Suprapubic skin (tissue), 3 donors: ENCODE results near the gene SYT4.

Source experiments
- CTCF ChIP-seq, 2 donors: fragments of 200-600 bp in 1 of 2; fragments of 450-650 bp in 1 of 2; sonication (generic) in 1 of 2; IDR thresholded peaks; one replicate each; pipeline ENCODE4 v1.5.1; 2016 to 2019; ENCODE audit warnings: antibody characterized with exemption in 2 of 2, mild to moderate bottlenecking in 1 of 2, moderate library complexity in 1 of 2
- EP300 ChIP-seq: sonication (generic); formaldehyde crosslinking; IDR thresholded peaks from one replicate; pipeline ENCODE4 v1.6.1; 2017; ENCODE audit warnings: antibody characterized with exemption
- POLR2A ChIP-seq, 2 donors: fragments of 450-650 bp; IDR thresholded peaks; one replicate each; pipeline ENCODE4 v1.6.1; 2017; ENCODE audit warnings: antibody characterized with exemption in 2 of 2, mild to moderate bottlenecking in 2 of 2, moderate library complexity in 2 of 2

- no peak for TF ChIP-seq EP300
- TF ChIP-seq CTCF (IDR thresholded peaks at IDR 0.05): no peak
- TF ChIP-seq POLR2A (IDR thresholded peaks at IDR 0.05): no peak
These were observed 29.3 kb downstream of the SYT4 start for GRCh38 chr18:43247944-43248343.
